IPS-18c (cell line): ENCODE measurements around the gene CEP170B.
A peak's percentile ranks its signal among the peaks of the same experiment; 100 is the strongest.

ENCODE experiments used
- H3K4me3 ChIP-seq: 2 replicates; pipeline ENCODE4 v1.7.0; 2013; ENCODE audit warnings: low read depth, mild to moderate bottlenecking, low read length, moderate library complexity; ENCODE audit not compliant: insufficient read depth
- H3K9me3 ChIP-seq: one replicate; pipeline ENCODE4 v1.6.1; 2013; ENCODE audit warnings: mild to moderate bottlenecking, low read length, moderate library complexity; ENCODE audit not compliant: control insufficient read depth, insufficient read depth

The CEP170B gene

GRCh38 chr14:104865081-104865630 lies at the start of gene CEP170B:
CEP170B (plus strand) TSS chr14:104865268; CDS start chr14:104868451, 3,183 bp downstream.
- no peaks in the 10 kb centered on the region for H3K9me3 ChIP-seq
- peak within 1 kb of the TSS; percentile 83 for H3K4me3 ChIP-seq

DNA sequence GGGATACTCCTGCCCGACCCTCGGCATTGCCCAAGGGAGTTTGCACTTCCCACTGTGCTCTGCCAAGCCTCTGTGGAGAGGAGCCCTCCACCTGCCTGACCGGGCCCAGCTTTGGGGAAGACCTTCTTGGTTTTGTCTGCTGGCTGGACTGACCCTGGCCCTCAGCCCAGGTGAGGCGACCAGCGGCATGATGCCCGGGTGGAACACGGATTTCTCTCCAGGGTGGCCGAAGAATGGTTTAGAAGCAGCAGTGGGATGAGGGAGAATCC lies 48.5 kb upstream of the CEP170B start:
- Histone ChIP-seq H3K4me3 (peak overlapping the region; percentile 96), H3K9me3 (peaks cover 2% of the 10 kb centered on the region)

DNA sequence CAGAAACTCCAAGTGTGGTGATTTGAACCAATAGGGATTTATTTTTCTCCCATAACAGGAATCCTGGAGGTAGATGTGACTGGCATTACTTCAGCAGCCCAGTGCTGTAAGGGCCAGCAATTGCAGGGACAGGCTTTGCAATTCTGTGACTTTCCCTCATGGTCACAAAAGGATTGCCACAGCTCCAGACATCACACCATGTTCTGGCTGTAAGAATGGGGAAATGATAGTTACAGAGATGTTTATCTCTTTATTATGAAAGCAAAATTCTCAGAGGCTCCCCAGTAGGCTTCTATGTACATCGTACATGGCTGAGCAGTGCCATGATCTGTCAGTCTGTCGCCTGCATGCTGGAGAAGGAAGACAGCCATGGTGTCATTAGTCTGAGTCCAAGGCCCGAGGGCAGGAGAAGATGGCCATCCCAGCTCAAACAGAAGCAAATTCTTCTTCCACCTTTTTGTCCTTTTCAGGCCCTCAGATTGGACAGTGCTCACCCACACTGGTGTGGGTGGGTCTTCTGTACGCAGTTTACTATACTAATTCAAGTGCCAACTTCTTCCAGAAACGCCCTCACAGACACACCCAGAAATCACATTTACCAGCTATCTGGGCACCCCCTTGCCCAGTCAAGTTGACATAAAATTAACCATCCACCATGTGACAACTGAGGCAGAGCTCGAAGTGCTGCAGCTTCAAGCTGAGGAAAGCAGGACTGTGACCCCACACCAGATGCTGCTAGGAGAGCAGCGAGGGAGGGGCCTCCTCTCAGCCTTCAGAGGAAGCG lies 46.9 kb upstream of the CEP170B start:
- Histone ChIP-seq H3K4me3 (no peak overlapping the region), H3K9me3 (peaks cover 2% of the 10 kb centered on the region)

DNA sequence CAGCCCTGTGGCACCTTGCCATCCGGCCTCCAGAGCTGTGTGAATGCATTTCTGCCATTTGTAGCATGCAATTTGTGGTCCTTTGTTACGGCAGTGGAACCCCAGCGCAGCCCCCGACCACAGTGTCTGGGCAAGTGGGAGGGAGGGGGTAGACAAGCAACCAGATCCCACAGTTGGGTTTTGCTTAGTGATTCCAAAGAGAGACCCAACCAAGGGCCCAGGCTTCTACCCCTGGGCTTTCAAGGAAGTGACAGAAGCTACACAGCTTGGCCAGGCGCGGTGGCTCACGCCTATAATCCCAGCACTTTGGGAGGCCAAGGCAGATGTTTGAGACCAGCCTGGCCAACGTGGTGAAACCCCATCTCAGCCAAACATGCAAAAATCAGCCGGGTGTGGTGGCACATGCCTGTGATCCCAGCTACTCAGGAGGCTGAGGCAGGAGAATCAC lies 46.3 kb upstream of the CEP170B start:
- H3K9me3 ChIP-seq, result peaks cover 2% of the 10 kb centered on the region
- H3K4me3 ChIP-seq, result no peak overlapping the region

- Histone ChIP-seq H3K4me3 (no peak overlapping the region), H3K9me3 (peaks cover 2% of the 10 kb centered on the region)
Observed at GRCh38 chr14:104819361-104819781, 45.7 kb upstream of the CEP170B start.

- peaks cover 2% of the 10 kb centered on the region for H3K9me3 ChIP-seq
- no peak overlapping the region for H3K4me3 ChIP-seq
Observed at GRCh38 chr14:104820669-104821228, 44.3 kb upstream of the CEP170B start.

DNA sequence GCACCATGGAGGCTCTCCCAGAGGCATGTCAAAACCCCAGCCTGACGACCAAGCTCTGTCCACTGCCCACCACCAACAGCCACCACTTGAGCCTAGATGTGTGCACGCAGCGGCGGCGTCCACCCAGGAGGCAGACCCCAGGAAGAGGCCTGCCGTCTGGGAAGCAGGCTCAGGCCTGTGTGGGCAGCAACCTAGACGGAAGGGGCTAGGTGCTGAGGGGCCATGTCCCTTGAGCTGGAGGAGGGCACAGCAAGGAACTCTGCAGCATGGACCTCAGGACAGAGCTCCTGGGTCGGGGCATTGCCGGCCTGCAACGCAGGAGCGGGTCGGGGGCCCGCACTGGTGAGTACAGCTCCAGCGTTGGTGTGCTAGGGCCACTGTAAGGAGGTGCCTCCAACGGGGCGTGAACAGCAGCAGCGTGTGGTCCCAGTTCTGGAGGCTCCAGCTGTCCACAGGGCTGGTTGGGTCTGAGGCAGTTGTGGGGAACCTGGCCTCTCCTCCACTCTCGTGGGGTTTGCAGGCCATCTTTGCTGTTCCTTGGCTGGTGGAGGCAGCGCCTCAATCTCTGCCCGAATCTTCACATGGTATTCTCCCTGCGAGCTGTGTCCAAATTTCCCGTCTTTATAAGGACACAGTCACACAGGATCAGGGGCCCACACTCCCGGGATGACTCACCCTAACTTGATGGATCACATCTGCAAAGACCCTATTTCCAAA lies 43.7 kb upstream of the CEP170B start:
- Histone ChIP-seq H3K4me3 (no peak overlapping the region), H3K9me3 (peaks cover 2% of the 10 kb centered on the region)

- Histone ChIP-seq H3K4me3 (no peak overlapping the region), H3K9me3 (peaks cover 2% of the 10 kb centered on the region)
Observed at GRCh38 chr14:104821971-104822608, 43.0 kb upstream of the CEP170B start.

DNA sequence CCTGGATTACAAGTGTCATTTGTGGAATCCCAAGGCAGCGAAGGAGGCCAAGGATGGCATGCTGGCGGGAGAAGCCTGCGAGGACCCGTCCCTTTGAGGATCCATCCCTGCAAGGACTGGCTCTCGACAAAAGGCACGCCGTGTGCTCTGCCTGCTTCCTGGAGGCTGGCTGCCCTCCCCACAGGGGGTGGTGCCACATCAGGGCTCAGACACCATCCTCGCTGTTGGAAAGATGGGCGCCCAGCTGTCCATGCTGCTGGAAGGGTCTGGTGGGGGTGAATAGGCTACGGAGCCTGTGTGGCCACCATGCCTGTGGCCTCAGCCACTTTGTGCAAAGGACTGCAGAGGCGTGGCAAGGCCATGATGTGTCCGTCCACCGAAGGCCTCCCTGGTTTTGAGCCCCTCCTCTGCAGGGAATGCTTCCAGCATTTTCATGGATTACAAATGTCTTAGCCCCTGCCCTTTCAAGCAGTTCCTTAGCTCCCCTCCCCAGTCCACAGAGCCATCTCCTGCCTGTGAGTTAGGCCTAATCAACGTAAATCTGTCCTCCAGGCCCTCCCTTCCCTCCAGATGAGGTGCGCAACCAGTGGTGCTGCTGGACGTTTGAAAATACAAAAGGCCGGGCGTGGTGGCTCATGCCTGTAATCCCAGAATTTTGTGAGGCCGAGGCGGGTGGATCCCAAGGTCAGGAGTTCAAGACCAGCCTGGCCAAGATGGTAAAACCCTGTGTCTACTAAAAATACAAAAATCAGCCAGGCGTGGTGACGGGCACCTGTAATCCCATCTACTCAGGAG lies 42.0 kb upstream of the CEP170B start:
- Histone ChIP-seq H3K9me3 (peaks cover 2% of the 10 kb centered on the region), H3K4me3 (no peak overlapping the region)

DNA sequence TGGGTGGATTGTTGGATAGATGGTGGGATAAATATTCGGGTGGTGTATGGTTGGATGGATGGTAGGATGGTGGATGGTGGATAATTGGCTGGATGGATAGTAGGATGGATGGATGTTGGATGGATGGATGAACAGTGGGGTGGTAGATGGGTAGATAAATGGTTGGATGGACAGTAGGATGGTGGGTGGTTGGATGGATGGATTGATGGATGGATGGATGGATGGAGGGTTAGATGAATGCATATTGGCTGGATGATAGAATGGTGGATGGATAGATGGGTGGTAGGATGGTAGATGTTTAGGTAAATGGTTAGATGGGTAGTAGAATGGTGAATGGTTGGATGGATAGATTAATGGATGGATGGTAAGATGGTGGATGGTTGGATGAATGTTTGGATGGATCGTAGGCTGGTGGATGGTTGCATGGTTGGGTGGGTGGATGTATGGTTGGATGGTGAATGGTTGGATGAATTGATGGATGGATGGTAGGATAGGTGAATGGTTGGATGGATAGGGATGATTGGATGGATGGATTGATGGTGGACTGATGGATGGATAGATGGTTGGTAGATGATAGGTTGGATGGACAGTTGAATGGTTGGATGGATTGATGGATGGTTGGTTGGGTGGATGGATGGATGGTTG lies 40.6 kb upstream of the CEP170B start:
- Histone ChIP-seq H3K9me3 (peaks cover 2% of the 10 kb centered on the region), H3K4me3 (no peak overlapping the region)

DNA sequence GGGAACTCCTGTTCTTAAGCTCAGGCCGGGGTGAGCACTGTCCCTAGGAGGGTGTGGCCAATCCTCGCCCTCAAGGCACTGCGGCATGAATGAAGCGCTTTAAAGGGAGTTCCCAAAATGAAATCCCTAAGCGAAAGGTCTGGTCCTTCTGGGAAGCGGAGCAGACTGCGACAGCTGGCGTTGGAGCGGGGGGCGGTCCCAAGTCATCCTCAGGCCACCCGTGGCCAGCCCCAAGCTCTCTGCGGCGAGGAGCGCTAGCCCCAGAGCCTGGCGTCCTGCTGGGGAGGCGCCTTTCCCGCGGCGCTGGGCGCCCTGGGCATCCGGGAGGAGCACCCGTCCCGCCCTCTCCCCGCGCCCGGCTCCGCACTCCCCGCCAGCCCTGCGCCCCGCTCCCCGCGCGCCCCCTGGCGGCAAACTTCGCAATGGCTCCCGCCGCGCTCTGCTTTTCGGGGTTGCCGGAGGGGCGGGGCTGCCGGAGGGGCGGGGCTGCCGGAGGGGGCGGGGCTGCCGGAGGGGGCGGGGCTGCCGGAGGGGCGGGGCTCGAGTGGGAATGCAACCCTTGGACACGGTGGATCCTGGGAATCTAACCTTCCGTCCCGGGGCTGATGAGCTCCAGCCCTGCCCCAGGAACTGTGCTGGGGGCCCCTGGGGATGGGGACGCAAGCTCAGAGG lies 38.7 kb upstream of the CEP170B start:
- H3K4me3 ChIP-seq, result peak overlapping the region; percentile 81
- H3K9me3 ChIP-seq, result no peaks in the 10 kb centered on the region

GRCh38 chr14:104826861-104827176 lies 38.2 kb upstream of the CEP170B start:
- peak overlapping the region; percentile 46; the same call in 1 of the 2 replicates for H3K4me3 ChIP-seq

GRCh38 chr14:104827177-104828055 lies 37.7 kb upstream of the CEP170B start:
- Histone ChIP-seq H3K4me3 (peak overlapping the region; percentile 46), H3K9me3 (no peaks in the 10 kb centered on the region)

More at GRCh38 chr14:104826861-104827176, 38.2 kb upstream of the CEP170B start:
- no peaks in the 10 kb centered on the region for H3K9me3 ChIP-seq

GRCh38 chr14:104830781-104831180 lies 34.3 kb upstream of the CEP170B start:
- Histone ChIP-seq H3K4me3 (no peak overlapping the region), H3K9me3 (no peaks in the 10 kb centered on the region)
